ENCODE data around the gene BET1.

The BET1 gene

GRCh38 chr7:93955304-93955703, 48.9 kb downstream of the BET1 start:
- no peak for DNase-seq

DNA sequence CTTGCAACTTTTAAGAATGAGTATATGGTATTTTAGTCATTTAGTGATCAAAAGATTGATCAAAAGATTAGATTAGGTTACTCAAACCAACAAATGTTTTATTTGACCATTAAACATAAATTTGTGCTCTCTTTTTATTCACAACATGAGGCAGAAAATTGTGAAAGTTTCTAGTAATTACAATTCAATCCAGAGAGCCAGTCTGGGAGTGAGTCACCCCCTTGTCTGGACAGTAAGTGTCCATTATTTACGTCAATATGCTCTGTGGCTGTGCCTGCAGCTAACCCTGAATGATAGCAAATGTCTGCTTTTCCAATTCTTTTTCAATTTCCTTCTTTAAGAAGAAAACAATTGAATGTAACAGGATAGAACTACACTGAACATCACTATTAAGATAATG, 54.7 kb downstream of the BET1 start:
- no peak for DNase-seq

DNA sequence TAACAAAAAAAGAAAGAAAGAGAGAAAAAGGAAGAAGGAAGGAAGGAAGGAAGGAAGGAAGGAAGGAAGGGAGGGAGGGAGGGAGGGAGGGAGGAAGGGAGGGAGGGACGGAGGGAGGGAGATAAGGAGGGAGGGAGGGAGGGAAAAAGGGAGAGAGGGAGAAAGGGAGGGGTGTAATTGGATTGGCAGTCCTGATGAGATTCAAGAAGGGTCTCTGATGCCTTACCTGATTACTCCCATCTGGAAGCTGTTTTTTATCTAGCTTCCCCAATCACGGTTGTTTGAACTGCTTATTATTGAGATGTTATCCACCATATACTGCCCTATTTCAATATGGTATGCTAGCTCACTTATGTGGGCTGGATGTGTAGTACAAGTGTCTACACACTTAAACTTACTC, 55.3 kb downstream of the BET1 start:
- no peak for DNase-seq

DNA sequence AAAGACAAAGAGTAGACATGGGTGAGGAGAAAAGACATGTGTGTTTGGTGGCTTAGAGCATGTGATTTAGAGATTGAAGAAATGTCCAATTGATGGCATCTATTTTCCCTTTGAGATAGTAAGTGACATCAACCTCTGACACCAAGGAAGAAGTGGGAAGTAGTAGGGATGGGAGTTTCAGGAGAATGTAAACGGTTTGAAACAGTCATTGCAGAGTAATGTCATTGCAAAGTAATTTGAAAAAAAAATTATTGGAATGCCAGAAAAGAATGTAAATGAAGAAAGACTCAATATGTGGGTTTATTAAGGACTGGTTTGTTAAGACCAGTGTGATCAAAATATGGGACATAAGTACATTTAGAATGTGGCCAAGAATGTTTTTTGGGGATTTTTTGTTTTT, 56.0 kb downstream of the BET1 start:
- no peak for DNase-seq

DNA sequence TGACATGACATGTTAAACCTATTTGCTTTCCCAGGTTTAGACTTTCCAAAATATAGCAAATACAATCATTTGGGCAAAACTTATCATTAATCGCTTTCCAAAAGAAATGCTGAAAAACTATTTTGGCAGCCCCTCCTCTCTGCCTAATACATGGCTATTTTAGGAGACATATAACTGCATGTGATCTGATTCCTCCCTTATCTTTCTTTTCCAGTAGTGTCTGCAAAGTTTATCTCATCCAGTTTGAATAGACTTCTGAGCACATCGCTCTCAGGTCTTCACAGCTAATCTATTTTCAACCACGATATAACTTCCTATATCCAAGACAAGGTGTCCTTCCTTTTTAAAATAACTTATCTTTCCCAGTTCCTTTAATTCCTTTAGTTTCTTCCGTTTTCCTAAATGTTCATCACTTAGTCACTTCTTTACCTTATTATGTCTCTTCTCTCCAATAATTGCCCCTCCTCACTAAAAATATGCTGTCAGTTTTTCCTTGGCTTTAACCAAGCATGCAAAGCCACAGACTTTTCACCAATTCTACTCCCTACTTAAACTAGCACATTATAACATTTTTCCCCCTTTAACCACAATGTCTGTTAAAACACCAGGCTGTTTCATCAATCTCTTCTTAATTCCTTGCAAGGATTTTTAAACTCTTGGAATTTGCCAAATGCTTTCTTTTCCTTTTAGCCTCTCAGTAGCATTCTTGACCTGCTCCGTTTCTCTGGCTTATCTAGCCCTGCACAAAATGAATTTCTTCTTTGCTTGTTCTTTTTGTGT, 58.2 kb downstream of the BET1 start:
- DNase-seq: no peak

DNA sequence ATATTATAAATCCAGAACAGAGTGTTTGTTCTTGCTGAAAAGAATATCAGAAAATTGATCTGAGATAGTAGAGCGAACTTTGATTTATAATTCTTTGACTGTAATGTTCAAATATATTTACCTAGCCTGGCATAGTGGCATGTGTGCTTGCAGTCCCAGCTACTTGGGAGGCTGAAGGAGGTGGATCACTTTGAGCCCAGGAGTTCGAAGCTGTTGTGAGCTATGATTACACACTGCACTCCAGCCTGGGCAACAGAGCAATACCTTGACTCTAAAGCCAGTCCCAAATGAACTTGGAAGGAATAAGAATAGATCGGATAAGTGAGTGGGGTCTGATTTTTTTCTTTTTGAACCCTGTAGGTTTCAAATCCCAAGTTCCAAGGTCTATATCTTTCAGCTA, 59.1 kb downstream of the BET1 start:
- DNase-seq: no peak

- DNase-seq: no peak
These were observed 59.5 kb downstream of the BET1 start for GRCh38 chr7:93944673-93945072.

GRCh38 chr7:93943816-93944540, 60.2 kb downstream of the BET1 start:
- no peak for DNase-seq

All from suppressor macrophage (primary cell).